NB4 (cell line): ENCODE measurements around the gene ALG6.

ENCODE experiments used
- DNase-seq: peaks from one replicate; pipeline ENCODE4 v3.0.0; 2010; ENCODE audit warnings: low read depth
- H3K4me3 ChIP-seq: one replicate; pipeline ENCODE4 v1.5.1; 2011; ENCODE audit warnings: mild to moderate bottlenecking, low read depth, low read length, moderate library complexity
- CTCF ChIP-seq: IDR thresholded peaks from one replicate; pipeline ENCODE4 v1.5.1; 2012; ENCODE audit warnings: low read depth, low read length
- MAX ChIP-seq: IDR thresholded peaks from 2 replicates; pipeline ENCODE4 v1.6.1; 2011; ENCODE audit warnings: low read depth, low read length
- MYC ChIP-seq: IDR thresholded peaks from 2 replicates; pipeline ENCODE4 v1.6.1; 2011; ENCODE audit warnings: low read depth, low read length
- POLR2A ChIP-seq: IDR thresholded peaks from 2 replicates; pipeline ENCODE4 v1.6.1; 2011; ENCODE audit warnings: mild to moderate bottlenecking; ENCODE audit not compliant: insufficient read length; ENCODE audit errors: extremely low read depth

ALG6 gene

GRCh38 chr1:63328122-63328521 lies 39.3 kb upstream of the ALG6 start:
- no peak overlapping the region for H3K4me3 ChIP-seq
- TF ChIP-seq MAX (no peak), MYC (no peak), CTCF (no peak), POLR2A (no peak)
- DNase-seq: no peak

GRCh38 chr1:63328781-63329180 lies 38.6 kb upstream of the ALG6 start:
- H3K4me3 ChIP-seq: no peak overlapping the region
- DNase-seq: no peak
- TF ChIP-seq MYC (no peak), POLR2A (no peak), CTCF (no peak)

GRCh38 chr1:63329621-63330330 lies 37.7 kb upstream of the ALG6 start:
- DNase-seq: no peak
- H3K4me3 ChIP-seq: no peak overlapping the region

GRCh38 chr1:63330331-63330916 lies 37.0 kb upstream of the ALG6 start:
- DNase-seq: no peak
- TF ChIP-seq MYC: no peak
- TF ChIP-seq MAX: no peak
- TF ChIP-seq CTCF: no peak
- TF ChIP-seq POLR2A: no peak
- no peak overlapping the region for H3K4me3 ChIP-seq

More at GRCh38 chr1:63329621-63330330, 37.7 kb upstream of the ALG6 start:
- TF ChIP-seq MAX: no peak
- TF ChIP-seq CTCF: no peak
- no peak for TF ChIP-seq POLR2A

GRCh38 chr1:63342402-63342801 lies 25.0 kb upstream of the ALG6 start:
- no peak for TF ChIP-seq MAX
- TF ChIP-seq POLR2A: no peak
- no peak for TF ChIP-seq CTCF
- TF ChIP-seq MYC: no peak
- H3K4me3 ChIP-seq: no peak overlapping the region
- no peak for DNase-seq
